ENCODE results near the gene REV1.

DNA sequence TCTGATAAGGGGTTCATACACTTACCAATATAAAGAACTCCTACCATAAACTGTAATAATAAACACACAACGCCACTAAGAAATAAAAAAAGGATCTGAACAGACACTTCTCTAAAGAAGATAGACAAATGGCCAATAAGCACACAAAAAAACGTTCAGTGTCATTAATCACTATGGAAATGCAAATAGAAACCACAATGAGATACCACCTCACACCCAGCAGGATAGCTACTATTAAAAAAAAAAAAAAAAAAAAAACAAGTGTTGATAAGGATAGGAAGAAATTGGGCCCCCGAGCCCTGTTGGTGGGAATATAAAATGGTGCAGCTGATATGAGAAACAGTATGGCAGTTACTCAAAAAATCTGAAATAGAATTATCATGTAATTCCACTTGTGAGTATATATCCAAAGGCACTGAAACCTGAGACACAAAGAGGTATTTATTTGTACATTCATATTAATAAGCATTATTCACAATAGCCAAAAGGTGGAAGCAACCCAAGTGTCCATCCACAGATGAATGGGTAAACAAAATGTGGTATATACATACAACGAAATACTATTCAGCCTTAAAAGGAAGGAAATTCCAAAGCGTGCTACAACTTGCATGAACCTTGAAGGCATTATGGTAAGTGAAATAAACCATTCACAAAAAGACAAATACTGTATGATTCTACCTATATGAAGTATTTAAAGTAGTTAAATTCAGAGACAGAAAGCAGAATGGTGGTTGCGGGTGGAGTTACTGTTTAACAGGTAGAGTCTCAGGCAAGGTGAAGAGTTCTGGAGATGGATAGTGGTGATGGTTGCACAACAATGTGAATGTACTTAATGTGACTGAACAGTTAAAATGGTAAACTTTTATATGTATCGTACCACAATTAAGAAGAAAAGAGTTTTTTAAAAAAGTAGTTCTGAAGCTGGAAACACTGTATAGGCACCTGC lies 17.9 kb downstream of the REV1 start:
- TF ChIP-seq, protein P1, sequence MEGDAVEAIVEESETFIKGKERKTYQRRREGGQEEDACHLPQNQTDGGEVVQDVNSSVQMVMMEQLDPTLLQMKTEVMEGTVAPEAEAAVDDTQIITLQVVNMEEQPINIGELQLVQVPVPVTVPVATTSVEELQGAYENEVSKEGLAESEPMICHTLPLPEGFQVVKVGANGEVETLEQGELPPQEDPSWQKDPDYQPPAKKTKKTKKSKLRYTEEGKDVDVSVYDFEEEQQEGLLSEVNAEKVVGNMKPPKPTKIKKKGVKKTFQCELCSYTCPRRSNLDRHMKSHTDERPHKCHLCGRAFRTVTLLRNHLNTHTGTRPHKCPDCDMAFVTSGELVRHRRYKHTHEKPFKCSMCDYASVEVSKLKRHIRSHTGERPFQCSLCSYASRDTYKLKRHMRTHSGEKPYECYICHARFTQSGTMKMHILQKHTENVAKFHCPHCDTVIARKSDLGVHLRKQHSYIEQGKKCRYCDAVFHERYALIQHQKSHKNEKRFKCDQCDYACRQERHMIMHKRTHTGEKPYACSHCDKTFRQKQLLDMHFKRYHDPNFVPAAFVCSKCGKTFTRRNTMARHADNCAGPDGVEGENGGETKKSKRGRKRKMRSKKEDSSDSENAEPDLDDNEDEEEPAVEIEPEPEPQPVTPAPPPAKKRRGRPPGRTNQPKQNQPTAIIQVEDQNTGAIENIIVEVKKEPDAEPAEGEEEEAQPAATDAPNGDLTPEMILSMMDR (IDR thresholded peaks at IDR 0.05; ENCODE audit: insufficient read depth, low read depth, low read length) = no peak
- TF ChIP-seq EZH2 (IDR thresholded peaks at IDR 0.05; ENCODE audit: insufficient read depth, low read length) = no peak

Data from astrocyte (in vitro differentiated cells and primary cell).